ENCODE data around the gene LYSMD2. TPM values are rescaled to one million over a fixed set of nuclear protein-coding genes. Genes with fewer than 3 reads are reported as not detected.

LYSMD2 gene
- total RNA-seq, 6 experiments from 2014 or later = 10.0 to 16.5 (median 12.7) TPM

GRCh38 chr15:51749307-51749706 is 11.9 kb upstream of the LYSMD2 start:
- DNase-seq = no peak
- Mint-ChIP-seq H3K4me3 (no peak overlapping the region), H3K36me3 (ENCODE audit: low read depth) (no peaks in the 10 kb centered on the region), H3K27me3 (ENCODE audit: insufficient read depth) (peaks cover 23% of the 10 kb centered on the region), H3K27ac (no peak overlapping the region), H3K9me3 (no peaks in the 10 kb centered on the region), H3K4me1 (ENCODE audit: low read depth) (peaks cover 19% of the 10 kb centered on the region)
- no peak for TF ChIP-seq CTCF (IDR thresholded peaks at IDR 0.05)

- H3K36me3 Mint-ChIP-seq (ENCODE audit: low read depth) = no peaks in the 10 kb centered on the region
- DNase-seq = no peak
- H3K4me1 Mint-ChIP-seq (ENCODE audit: low read depth) = peaks cover 33% of the 10 kb centered on the region
- no peak overlapping the region for H3K27ac Mint-ChIP-seq
- no peaks in the 10 kb centered on the region for H3K9me3 Mint-ChIP-seq
- no peak overlapping the region for H3K4me3 Mint-ChIP-seq
- H3K27me3 Mint-ChIP-seq (ENCODE audit: insufficient read depth) = peaks cover 2% of the 10 kb centered on the region; the same call in 1 of the 2 replicates
- TF ChIP-seq CTCF (IDR thresholded peaks at IDR 0.05) = no peak
Measured at GRCh38 chr15:51739061-51739712, 1.7 kb upstream of the LYSMD2 start.

- Mint-ChIP-seq H3K9me3 (no peaks in the 10 kb centered on the region), H3K36me3 (ENCODE audit: low read depth) (no peaks in the 10 kb centered on the region), H3K4me3 (peak overlapping the region; percentile 83), H3K4me1 (ENCODE audit: low read depth) (peaks cover 33% of the 10 kb centered on the region), H3K27ac (no peak overlapping the region), H3K27me3 (ENCODE audit: insufficient read depth) (no peaks in the 10 kb centered on the region; the same call in 1 of the 2 replicates)
- no peak for DNase-seq
- TF ChIP-seq CTCF (IDR thresholded peaks at IDR 0.05) = no peak
Measured at GRCh38 chr15:51738553-51738952, 1.1 kb upstream of the LYSMD2 start.

- H3K27ac Mint-ChIP-seq = peak overlapping the region; percentile 40; the same call in 1 of the 2 replicates
- peaks cover 49% of the 10 kb centered on the region for H3K4me1 Mint-ChIP-seq (ENCODE audit: low read depth)
- 0 out of 2 replicates have a peak, but pooled peaks have one; percentile 12 for TF ChIP-seq CTCF (IDR thresholded peaks at IDR 0.05)
- H3K9me3 Mint-ChIP-seq = no peaks in the 10 kb centered on the region
- no peaks in the 10 kb centered on the region for H3K36me3 Mint-ChIP-seq (ENCODE audit: low read depth)
- H3K27me3 Mint-ChIP-seq (ENCODE audit: insufficient read depth) = no peaks in the 10 kb centered on the region; the same call in 1 of the 2 replicates
- no peak for DNase-seq
- peak overlapping the region; percentile 89 for H3K4me3 Mint-ChIP-seq
Measured at GRCh38 chr15:51736751-51737521, 519 bp downstream of the LYSMD2 start.

GRCh38 chr15:51736069-51736468 is 1.4 kb downstream of the LYSMD2 start:
- Mint-ChIP-seq H3K36me3 (ENCODE audit: low read depth) (no peaks in the 10 kb centered on the region), H3K27me3 (ENCODE audit: insufficient read depth) (no peaks in the 10 kb centered on the region; the same call in 1 of the 2 replicates), H3K9me3 (no peaks in the 10 kb centered on the region), H3K4me3 (peak overlapping the region; percentile 89), H3K27ac (no peak overlapping the region), H3K4me1 (ENCODE audit: low read depth) (peaks cover 57% of the 10 kb centered on the region)
- no peak for TF ChIP-seq CTCF (IDR thresholded peaks at IDR 0.05)
- DNase-seq = no peak
